HG02588 (cell line): ENCODE data around the gene OSBPL3.
A peak's percentile ranks its signal among the peaks of the same experiment; 100 is the strongest.

Source experiments
- ATAC-seq: cut with Tn5 transposase; IDR thresholded peaks from one replicate; pipeline ENCODE4 v1.9.1; 2021; ENCODE audit warnings: mild to moderate bottlenecking, moderate library complexity; ENCODE audit not compliant: unreplicated experiment

Gene OSBPL3

GRCh38 chr7:24899905-24900304 is 80.1 kb downstream of the OSBPL3 start:
- ATAC-seq = peak; percentile 50

- ATAC-seq = no peak
These were observed 80.8 kb downstream of the OSBPL3 start for GRCh38 chr7:24899161-24899560.

- ATAC-seq = no peak
These were observed 81.3 kb downstream of the OSBPL3 start for GRCh38 chr7:24898691-24899090.

GRCh38 chr7:24896031-24896501 is 83.9 kb downstream of the OSBPL3 start:
- peak; percentile 67 for ATAC-seq

- ATAC-seq = no peak
These were observed 85.4 kb downstream of the OSBPL3 start for GRCh38 chr7:24894429-24895221.

GRCh38 chr7:24891311-24891735 is 88.7 kb downstream of the OSBPL3 start:
- ATAC-seq = no peak

GRCh38 chr7:24889611-24890010 is 90.4 kb downstream of the OSBPL3 start:
- ATAC-seq = no peak

GRCh38 chr7:24888653-24889052 is 91.3 kb downstream of the OSBPL3 start:
- ATAC-seq = no peak

GRCh38 chr7:24885716-24886115 is 94.3 kb downstream of the OSBPL3 start:
- ATAC-seq = no peak

GRCh38 chr7:24885305-24885704 is 94.7 kb downstream of the OSBPL3 start:
- ATAC-seq = no peak

- no peak for ATAC-seq
These were observed 95.6 kb downstream of the OSBPL3 start for GRCh38 chr7:24884401-24884800.

- ATAC-seq = no peak
These were observed 96.4 kb downstream of the OSBPL3 start for GRCh38 chr7:24883622-24884013.

- no peak for ATAC-seq
These were observed 96.9 kb downstream of the OSBPL3 start for GRCh38 chr7:24882989-24883621.

- no peak for ATAC-seq
These were observed 98.4 kb downstream of the OSBPL3 start for GRCh38 chr7:24881623-24882022.

- ATAC-seq = no peak
These were observed 99.1 kb downstream of the OSBPL3 start for GRCh38 chr7:24880886-24881285.

- no peak for ATAC-seq
These were observed 100.7 kb downstream of the OSBPL3 start for GRCh38 chr7:24879291-24879690.

- peak; percentile 92 for ATAC-seq
These were observed 102.1 kb downstream of the OSBPL3 start for GRCh38 chr7:24877790-24878311.

GRCh38 chr7:24874791-24875190 is 105.2 kb downstream of the OSBPL3 start:
- ATAC-seq = no peak

GRCh38 chr7:24873944-24874343 is 106.0 kb downstream of the OSBPL3 start:
- ATAC-seq = no peak

GRCh38 chr7:24871770-24872169 is 108.2 kb downstream of the OSBPL3 start:
- no peak for ATAC-seq

GRCh38 chr7:24870766-24871165 is 109.2 kb downstream of the OSBPL3 start:
- no peak for ATAC-seq

- no peak for ATAC-seq
These were observed 110.4 kb downstream of the OSBPL3 start for GRCh38 chr7:24869572-24869971.
